Gastroesophageal sphincter (tissue), 3 donors: ENCODE results near the gene NUDT8.

ENCODE experiments used
- CTCF ChIP-seq, 4 experiments: fragments of 200-600 bp in 2 of 4; fragments of 450-650 bp in 2 of 4; sonication (generic) in 1 of 4; IDR thresholded peaks; one replicate each; pipeline ENCODE4 v1.5.1; 2017 to 2019; ENCODE audit warnings: antibody characterized with exemption in 4 of 4, mild to moderate bottlenecking in 2 of 4, moderate library complexity in 2 of 4
- POLR2A ChIP-seq, 2 donors: fragments of 450-650 bp; IDR thresholded peaks; one replicate each; pipeline ENCODE4 v1.6.1; 2017; ENCODE audit warnings: antibody characterized with exemption in 2 of 2, mild to moderate bottlenecking in 2 of 2, moderate library complexity in 1 of 2
- POLR2AphosphoS5 ChIP-seq: sonication (generic); formaldehyde crosslinking; IDR thresholded peaks from one replicate; pipeline ENCODE4 v1.6.1; 2017; ENCODE audit warnings: antibody characterized with exemption

- TF ChIP-seq CTCF (IDR thresholded peaks at IDR 0.05) (no peak), POLR2AphosphoS5 (no peak), POLR2A (IDR thresholded peaks at IDR 0.05) (no peak)
Measured at GRCh38 chr11:67577951-67578350, 51.8 kb downstream of the NUDT8 start.
